GM19328 (cell line): ENCODE results near the gene C1QTNF7.

Experiments used
- ATAC-seq: cut with Tn5 transposase; IDR thresholded peaks from one replicate; pipeline ENCODE4 v1.9.1; 2021; ENCODE audit warnings: mild to moderate bottlenecking, moderate library complexity; ENCODE audit not compliant: unreplicated experiment

C1QTNF7 gene

DNA sequence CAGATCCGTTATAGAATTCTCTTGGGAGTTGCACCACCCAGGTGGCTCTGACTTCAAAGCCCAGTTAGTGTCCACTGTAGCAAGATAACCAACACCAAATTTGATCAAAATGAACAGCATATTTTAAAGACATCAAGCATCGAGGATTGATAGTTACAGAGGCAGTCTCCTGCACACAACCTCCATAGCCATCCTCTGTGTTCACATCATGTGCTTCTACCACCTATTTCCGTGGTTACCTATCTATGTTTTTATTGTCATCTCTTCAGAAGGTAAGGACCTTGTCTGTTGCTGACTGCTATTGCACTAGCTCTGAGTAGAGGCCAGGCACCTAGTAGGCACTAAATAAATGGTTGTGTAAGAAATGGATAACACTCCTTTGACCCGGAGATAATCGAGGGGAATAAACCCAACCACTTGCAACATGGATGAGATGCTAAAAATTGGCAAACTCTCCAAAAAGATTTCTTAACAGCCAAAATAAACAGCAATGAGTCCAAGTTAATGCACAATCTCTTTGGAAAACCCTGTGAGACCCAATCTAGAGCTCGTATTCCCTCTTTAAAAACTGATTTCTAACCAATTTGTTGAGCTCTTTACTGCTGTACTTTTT lies 14.7 kb upstream of the C1QTNF7 start:
- ATAC-seq, result no peak

DNA sequence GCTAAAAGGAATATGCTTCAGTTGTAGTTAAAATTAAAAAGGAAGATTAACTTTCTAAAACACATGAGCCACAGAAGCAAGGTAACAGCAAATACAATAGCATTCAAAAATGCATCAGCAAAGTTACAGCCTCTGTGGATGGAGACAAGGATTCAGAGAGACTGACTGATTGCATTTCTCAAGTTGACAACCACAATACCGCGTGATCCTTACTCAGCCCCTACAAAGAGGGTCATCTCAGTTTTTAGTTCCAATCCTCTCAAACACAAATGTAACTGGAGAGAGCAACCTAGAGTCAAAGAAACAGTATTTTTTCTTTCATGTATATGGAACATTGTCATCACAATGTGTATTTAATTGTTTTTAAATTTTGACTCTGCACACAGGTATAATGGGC lies 14.2 kb upstream of the C1QTNF7 start:
- ATAC-seq, result no peak

DNA sequence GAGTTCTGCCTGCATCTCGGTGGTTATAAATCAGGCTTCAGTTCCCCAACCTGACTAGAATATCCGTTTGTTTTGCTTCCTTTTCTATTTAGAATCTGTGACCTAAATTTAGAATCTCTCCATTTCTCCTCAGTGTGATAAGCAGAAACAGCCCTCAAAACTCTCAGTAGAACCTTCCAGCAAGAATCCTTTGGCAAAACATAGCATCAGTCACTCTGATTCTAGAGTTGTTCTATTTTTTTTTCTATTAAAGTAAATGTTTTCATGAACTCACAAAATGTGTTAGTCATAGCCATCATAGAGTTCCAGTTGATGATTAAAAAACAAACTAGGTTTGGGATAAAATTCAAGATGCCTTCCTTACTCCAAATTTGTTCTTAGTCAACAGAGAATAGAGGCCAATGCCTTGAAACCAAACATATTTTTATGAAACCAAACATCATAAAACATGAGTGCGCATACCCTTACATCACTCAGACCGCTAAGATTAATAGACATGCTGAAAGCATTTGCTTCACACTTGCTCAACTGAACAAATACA lies 13.2 kb upstream of the C1QTNF7 start:
- no peak for ATAC-seq

DNA sequence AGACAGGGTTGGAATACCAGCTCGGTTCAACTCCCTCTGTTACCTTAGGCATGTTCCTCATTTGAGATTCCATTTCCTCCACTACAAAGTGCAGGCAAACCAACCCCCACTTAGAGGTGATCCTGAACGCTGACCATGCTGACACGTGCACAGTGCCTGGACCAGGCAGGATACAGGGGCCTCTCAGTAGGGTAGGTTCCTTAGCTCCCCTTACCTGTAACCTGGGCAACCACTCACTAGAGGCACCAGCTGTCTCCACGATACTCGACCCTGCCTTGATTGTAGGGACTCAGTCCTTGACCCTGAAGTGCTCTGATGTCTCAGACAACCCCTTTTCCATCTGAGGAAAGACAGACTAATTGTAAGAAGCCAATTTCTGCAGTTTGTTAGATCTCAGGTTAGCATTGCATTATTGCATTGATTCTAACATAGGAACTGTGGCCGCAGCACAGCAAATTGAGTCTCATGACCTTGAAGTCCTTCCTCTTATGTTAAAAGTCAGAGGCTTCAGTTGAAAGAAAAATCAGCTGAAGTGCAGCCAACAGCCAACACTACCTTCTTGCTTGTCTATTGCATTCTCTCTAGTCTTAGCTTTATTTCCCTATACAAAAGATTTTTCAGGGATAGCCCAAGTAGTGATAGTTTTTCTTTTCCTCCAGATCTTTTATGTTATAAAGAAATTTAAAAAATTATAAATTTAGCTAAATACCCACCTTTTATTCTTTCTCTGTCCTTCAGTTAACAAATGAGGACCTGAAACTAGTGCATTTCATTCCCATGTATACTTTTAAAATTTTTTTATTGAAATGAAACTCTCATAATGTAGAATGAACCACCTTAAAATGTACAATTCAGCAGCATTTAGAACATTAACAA lies 11.2 kb upstream of the C1QTNF7 start:
- ATAC-seq, result no peak

DNA sequence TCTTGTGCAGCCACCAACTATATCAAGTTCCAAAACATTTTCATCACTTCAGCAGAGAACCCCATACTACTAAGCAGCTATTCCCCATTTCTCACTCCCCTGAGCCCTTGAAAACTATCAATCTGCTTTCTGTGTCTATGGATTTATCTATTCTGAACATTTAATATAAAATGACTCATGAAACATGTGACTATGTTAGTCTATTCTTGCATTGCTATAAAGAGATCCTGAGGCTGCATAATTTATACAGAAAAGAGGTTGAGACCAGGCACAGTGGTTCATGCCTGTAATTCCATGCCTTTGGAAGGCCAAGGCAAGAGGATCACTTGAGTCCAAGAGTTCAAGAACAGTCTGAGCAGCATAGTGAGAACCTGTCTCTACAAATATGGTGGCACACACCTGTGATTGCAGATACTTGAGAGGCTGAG lies 10.6 kb upstream of the C1QTNF7 start:
- ATAC-seq, result no peak

DNA sequence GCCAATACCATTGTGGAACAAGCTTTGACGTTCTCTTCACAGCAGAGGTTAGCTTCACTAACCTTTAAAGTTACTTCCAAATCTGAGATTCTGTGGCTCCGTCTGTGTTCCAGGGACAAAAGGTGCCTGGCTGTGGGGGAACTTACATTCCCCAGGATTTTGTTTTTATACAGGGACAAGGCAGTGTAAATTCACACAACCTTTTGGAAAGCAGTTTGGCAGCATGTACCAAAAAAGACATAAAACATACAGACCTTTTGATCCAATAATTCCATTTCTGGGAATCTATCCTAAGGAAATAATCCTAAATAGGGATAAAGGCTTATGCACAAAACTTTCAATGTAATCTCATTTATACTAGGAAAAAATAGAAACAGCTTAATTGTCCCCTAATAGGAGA lies 8.9 kb upstream of the C1QTNF7 start:
- ATAC-seq, result no peak

DNA sequence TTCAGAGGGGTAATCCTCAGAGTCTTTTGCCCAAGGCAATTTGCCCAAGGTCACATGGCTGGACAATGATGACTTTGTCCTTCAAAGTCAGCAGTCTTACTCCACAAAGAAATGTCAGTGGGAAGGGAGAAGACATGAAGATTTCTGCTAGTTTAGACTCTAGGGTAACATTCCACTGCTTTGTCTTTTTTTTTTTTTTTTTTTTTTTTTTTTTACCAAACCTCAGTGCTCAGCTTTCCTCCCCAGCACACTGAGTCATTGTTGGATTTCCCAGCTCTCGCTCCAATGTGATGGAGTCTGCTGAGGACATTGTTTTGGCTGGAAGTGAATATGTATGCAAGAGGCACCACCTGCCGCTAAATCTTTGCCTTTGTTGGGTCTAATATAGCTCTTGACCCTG lies 7.2 kb upstream of the C1QTNF7 start:
- no peak for ATAC-seq

DNA sequence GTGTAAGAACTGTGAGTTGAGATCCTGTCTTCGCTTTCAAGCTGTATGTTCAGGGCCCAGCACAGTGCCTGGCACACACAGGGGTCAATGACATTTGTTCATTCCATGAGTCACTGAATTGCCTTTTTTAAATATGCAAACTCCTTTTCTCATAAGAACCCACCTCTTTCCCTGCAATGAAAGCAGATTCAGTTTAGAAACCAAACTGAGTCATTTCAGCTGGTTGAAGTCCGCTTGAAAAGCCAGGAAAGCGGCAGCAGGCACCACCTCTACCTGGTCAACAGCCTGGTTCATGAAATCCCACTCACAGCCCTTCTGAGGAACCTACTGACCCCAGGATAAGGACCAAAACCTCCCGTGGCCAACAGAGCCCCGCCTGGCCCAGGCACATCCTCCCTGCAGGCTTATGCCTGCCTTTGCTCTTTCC lies 4.5 kb upstream of the C1QTNF7 start:
- ATAC-seq, result no peak

DNA sequence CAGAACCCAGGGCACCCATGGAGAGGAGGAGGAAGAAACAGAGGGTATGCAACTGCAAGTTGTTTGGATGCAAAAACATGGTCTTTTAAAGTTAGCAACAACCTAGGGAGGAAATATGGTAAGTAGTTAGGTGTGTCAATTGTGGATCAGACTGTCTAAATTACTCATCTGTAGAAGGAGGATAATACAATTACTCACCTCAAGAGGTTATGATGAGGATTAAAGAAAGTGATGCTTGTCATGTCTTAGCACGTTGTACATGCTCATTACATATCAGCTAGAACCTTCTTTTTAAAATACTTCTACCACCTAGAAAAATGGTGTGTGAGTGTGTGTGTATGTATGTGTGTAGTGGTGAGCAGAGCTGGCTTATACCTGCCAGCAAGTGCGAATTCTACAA lies 2.3 kb upstream of the C1QTNF7 start:
- no peak for ATAC-seq

DNA sequence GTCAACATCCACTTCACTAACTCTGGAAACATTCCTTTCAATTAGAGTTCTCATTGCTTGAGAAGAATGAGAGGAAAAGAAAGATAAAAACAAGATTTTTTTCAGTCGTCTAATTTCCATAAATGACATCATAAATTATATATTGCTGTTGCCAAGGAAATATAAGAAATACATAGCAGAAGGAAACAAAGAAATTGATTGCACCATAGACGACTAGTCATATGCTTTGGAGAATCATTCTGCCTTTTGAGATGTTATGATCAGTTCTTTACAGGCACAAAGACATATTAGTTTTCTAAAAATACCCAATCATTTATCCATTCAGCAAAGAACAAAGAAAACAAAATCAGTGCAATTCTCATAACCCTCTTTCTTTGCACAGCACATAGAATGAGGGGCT lies 672 bp upstream of the C1QTNF7 start:
- ATAC-seq, result no peak

DNA sequence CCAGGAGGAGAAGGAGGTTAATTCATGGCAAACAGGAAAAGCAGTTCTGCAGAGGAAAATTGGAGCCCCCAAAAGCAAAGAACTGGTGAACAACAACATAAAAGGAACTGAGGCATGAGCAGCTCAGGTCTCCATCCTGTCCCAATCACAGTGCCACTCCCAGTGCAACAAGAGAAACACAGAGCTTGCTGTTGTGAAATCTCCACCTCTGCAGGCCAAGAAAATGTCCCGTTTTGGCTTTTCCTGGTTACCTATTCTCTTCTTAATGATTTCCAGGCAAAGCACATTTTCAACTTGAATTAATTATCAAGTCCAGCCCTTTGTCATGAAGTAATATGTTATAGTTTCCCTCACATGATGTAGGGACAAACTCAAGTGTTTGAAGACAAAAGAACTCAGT lies 778 bp downstream of the C1QTNF7 start:
- no peak for ATAC-seq

DNA sequence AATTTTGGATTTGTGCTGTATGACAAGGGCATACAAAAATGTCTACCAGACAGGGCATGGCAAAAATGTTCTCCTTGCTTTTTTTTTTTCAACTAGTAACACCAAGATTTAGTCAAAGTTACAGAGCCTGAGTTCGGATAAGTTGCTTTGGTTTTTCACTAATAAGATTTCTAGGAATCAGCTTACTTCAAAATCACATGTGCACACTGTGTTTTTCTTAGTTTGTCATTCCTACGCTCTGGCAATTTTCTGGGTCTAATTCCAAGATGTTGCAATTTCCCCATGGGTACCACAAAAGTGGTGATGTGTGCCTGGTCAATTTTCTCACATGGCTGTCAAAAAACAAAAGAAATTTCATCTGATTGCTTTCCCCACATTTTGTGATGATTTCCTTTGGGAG lies 6.3 kb downstream of the C1QTNF7 start:
- ATAC-seq, result no peak

DNA sequence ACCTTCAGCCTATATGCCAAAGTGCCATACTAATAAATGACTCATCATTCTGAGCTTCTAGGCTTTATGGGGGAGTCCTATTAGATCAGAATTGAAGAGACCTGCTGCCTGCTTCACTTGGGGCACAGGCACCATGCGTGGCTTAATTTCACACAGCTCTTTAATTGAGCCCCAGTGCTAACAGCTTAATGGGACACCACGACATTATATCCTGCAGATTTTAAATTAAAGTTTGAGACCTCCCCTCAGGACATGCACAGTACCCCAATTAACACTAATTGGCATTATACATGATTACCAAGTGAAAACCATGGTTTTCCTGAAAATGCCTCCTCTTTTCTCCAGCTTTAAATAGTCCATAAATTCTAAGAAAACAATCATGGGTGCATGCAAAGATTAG lies 6.8 kb downstream of the C1QTNF7 start:
- ATAC-seq, result no peak

DNA sequence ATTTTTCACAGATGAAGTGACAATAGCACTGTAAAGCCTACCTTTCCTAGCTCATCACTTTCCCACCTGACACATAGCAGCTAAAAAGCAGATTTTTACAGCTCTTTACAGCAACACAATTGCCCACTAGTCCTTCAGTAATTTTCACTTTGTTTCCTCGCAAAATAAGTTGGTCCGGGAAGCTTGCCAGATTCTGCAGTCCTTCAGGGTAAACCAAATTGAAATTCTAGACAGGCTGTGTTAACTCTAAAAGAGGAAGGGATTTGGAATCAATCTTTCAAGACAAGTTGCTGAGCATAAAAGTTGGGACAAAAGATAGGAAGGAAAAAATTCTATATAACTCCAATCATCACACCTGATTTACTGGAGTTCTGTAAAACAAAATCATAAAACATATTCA lies 8.7 kb downstream of the C1QTNF7 start:
- no peak for ATAC-seq

DNA sequence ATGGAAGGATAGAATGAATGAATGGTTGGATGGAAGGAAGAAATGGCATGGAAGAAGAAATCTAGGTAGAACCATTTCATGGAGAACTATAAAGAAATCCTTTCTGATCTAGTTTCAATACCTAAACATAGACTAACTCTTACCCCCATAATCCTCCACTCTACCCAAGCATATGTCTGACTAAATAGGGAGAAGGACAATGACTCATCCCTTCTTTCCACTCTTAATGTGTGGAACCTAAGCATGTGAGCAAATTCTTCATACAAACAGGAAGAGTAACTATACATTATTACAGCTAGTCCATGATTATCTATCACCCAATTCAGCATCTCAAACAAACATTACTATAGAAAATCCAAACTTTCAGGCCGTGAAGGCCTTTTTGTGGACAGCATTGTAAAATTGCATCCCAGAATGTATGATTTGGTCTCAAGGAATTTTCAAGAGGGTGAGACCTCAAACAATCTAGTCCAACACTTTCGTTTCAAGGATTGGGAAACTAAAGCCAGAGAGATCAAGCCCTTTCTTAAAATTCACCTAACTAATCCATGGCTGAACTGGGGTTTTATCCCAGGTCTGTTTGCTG lies 11.2 kb downstream of the C1QTNF7 start:
- no peak for ATAC-seq

DNA sequence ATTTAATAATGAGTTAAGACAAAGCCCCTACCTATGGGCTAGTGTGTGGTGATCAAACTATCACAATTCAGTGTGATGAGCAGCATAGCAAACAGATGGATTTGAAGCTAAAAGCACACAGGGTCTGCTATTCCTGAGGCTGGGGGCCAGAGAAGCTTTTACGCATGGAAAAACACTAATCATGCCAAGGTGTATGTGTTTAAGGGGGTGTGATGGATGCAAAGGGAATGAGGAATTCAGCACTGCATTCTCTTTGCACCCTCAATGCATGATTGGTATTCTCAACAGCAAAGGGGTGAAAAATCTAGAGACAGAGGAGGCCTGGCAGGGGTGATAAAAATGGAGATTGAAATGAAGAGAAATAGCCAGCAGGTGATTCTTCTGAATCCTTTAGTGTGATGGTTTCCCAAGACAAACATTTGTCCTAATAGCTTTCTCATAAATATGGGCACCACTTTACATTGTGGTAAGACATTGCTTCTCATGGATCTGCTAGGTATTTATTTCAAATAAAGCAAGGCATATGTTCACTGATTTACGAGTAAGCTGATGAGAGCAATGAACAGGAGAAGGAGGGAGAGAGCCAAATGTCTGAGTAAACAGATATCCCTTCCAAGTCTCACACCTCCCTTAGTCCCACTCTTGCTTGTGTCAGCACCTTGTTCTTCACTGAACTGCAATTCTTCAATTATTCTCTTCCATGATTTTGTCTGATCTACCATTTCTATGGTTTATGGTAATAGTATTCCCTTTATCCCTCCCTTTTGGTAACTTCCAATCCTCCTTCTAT lies 15.7 kb downstream of the C1QTNF7 start:
- no peak for ATAC-seq

DNA sequence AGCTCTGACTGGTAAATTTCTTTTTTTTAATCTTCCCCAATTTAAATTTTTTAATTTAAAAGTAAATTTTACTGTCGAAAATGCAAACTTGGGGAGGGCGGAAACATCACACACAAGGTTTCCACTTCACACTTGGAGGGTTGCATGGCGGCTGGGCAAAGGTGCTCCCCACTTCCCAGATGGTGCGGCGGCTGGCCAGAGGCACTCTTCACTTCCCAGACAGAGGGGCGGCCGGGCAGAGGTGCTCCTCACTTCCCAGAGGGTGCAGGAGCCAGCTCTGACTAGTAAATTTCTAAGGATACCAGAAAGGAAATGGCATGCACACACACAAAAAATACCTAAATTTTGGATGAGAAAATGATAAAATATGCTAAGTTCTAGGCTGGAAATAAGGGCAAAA lies 16.4 kb downstream of the C1QTNF7 start:
- ATAC-seq, result no peak

DNA sequence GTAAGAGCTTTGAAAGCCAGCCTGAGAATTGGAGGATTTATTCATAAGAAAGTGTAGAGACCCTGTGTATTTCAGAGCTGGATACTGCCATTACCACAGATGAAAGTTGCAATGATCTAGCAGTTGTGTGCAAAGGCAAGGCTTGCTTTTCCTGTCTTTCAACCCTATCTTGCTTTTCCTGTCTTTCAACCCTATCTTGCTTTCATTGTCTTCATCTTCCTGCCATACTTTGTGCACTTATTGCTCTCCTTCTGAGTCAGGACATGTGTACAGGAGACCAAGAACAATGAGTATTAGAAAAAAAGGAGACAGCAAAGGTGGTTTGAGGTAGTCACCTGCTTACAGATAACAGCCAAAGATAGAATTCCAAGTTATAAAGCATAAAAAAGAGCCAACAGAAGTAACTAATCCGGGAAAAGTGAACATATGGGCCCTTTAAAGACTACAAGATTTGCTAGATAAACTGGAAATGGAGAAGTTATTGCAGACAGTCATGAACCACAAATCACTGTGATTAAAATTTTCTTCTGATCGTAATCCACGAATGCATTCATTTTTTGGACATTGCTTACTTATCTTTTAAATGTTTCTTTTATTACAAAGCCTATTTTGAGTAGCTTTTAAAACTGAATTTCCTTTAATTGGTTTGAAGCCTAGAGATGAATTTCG lies 17.2 kb downstream of the C1QTNF7 start:
- ATAC-seq, result no peak

DNA sequence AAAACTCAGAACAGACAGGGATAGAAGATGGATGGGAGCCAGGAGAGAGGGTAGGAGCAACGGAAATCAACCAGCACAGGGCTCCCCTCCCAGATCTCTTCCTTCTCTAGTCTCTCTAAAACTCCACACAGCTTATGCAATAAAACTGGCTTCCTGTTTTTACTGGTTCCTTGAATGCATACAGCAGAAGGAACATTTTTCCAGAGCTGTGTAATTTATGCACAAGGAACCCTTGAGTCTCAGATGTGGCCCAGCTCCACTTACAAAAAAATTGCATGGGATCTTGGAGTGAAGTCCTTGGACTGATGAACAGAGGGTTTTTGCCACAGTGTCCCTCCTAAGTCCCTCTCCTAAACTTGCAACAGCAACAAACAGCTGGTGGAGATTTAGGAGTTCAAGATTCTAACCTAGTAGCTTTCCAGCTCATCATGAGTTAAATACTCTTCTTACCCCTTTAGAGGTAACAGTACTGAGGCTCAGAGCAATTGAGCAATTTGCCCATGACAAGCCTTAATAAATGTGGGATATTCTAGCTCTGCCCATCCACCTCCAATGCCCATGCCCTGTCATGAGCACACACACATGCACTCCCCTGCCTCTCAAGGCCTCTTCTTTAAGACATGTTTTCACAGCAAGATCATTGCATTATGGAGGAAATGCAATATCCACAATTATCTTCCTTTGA lies 23.5 kb downstream of the C1QTNF7 start:
- no peak for ATAC-seq
